Gastroesophageal sphincter (tissue), 4 donors: ENCODE data around the gene ABCC1. TPM values are rescaled to one million over a fixed set of nuclear protein-coding genes. Genes with fewer than 3 reads are reported as not detected.
A peak's percentile ranks its signal among the peaks of the same experiment; 100 is the strongest.

Source experiments
- ATAC-seq: fragments of 150-250 bp; one replicate; pipeline ENCODE4 v1.9.1; 2016; ENCODE audit warnings: mild to moderate bottlenecking, moderate library complexity
- H3K27ac ChIP-seq, 4 donors: fragments of 200-600 bp; sonication (generic) in 3 of 4; 1 replicate in 3 of 4; 2 replicates in 1 of 4; pipeline ENCODE4 v1.5.1; 2016 to 2019
- H3K27me3 ChIP-seq: fragments of 200-600 bp; sonication (generic); one replicate; pipeline ENCODE4 v1.5.1; 2019
- H3K36me3 ChIP-seq, 2 donors: fragments of 200-600 bp; sonication (generic); one replicate each; pipeline ENCODE4 v1.5.1; 2019; ENCODE audit warnings: control low read depth in 1 of 2
- H3K4me1 ChIP-seq, 3 donors: fragments of 200-600 bp; sonication (generic); 1 replicate in 2 of 3; 2 replicates in 1 of 3; pipeline ENCODE4 v1.5.1; 2016 to 2019; ENCODE audit warnings: control low read depth in 2 of 3
- H3K4me3 ChIP-seq, 2 donors: fragments of 200-600 bp; sonication (generic); one replicate each; pipeline ENCODE4 v1.5.1; 2019; ENCODE audit warnings: mild to moderate bottlenecking in 1 of 2, moderate library complexity in 1 of 2
- H3K9me3 ChIP-seq, 3 donors: fragments of 200-600 bp; sonication (generic); one replicate each; pipeline ENCODE4 v1.5.1; 2017 to 2019; ENCODE audit warnings: control low read depth in 2 of 3
- CTCF ChIP-seq, 4 experiments: fragments of 200-600 bp in 2 of 4; fragments of 450-650 bp in 2 of 4; sonication (generic) in 1 of 4; IDR thresholded peaks; one replicate each; pipeline ENCODE4 v1.5.1; 2017 to 2019; ENCODE audit warnings: antibody characterized with exemption in 4 of 4, mild to moderate bottlenecking in 2 of 4, moderate library complexity in 2 of 4
- EP300 ChIP-seq: sonication (generic); formaldehyde crosslinking; IDR thresholded peaks from one replicate; pipeline ENCODE4 v1.6.1; 2017; ENCODE audit warnings: antibody characterized with exemption, mild to moderate bottlenecking
- POLR2A ChIP-seq, 2 donors: fragments of 450-650 bp; IDR thresholded peaks; one replicate each; pipeline ENCODE4 v1.6.1; 2017; ENCODE audit warnings: antibody characterized with exemption in 2 of 2, mild to moderate bottlenecking in 2 of 2, moderate library complexity in 1 of 2
- POLR2AphosphoS5 ChIP-seq: sonication (generic); formaldehyde crosslinking; IDR thresholded peaks from one replicate; pipeline ENCODE4 v1.6.1; 2017; ENCODE audit warnings: antibody characterized with exemption
- WGBS, 2 donors: methylation state at CpG; one replicate each; pipeline ENCODE4 v1.1.5; 2018; ENCODE audit warnings: low coverage in 1 of 2; 5-methylcytosine and 5-hydroxymethylcytosine counted together
- total RNA-seq, 4 donors: library from RNA; depleted of rRNA; stranded (reverse); fragments of >200 nt; gene quantifications; one replicate each; pipeline ENCODE4 v1.1.0, GENCODE V29; 2016

Gene ABCC1
- total RNA-seq, 4 donors from 2014 or later: 50.8 to 122 (median 63.1) TPM

DNA sequence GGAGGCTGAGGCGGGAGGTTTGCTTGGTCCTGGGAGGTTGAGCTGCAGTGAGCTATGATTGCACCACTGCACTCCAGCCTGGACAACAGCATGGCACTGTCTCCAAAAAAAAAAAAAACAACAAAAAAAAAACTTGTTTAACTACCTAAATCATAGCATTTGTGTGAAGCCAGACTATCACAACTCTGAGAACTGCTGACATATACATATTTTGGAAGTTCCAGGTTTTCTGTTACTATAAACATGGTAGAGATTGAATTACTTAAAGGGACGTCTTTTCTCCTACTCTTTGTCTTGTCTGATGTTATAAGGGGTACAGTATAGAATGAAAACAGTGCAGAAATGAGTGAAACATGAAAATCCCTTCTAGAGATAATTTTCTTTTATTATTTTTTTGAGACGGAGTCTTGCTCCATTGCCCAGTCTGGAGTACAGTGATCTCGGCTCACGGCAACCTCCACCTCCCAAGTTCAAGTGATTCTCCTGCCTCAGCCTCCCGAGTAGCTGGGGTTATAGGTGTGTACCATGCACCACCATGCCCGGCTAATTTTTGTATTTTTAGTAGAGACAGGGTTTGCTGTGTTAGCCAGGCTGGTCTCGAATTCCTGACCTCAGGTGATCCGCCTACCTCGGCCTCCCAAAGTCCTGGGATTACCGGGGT, 18.4 kb downstream of the ABCC1 start:
- no peak overlapping the region for H3K4me3 ChIP-seq
- TF ChIP-seq POLR2A (IDR thresholded peaks at IDR 0.05) (no peak), CTCF (IDR thresholded peaks at IDR 0.05) (no peak), EP300 (no peak), POLR2AphosphoS5 (no peak)
- no peaks in the 10 kb centered on the region for H3K27me3 ChIP-seq
- peaks cover 0 to 4% (median 0%) of the 10 kb centered on the region in 3 donors for H3K9me3 ChIP-seq
- peaks cover 0 to 14% of the 10 kb centered on the region in 2 donors for H3K36me3 ChIP-seq
- H3K4me1 ChIP-seq: peaks cover 0 to 96% (median 30%) of the 10 kb centered on the region in 3 donors
- WGBS, 2 donors: 92% methylated on average over 8 to 11 of the region's 11 CpGs
- peak overlapping the region in 3 of 4 donors; percentile 63 to 77 (median 71) for H3K27ac ChIP-seq
- no peak for ATAC-seq

DNA sequence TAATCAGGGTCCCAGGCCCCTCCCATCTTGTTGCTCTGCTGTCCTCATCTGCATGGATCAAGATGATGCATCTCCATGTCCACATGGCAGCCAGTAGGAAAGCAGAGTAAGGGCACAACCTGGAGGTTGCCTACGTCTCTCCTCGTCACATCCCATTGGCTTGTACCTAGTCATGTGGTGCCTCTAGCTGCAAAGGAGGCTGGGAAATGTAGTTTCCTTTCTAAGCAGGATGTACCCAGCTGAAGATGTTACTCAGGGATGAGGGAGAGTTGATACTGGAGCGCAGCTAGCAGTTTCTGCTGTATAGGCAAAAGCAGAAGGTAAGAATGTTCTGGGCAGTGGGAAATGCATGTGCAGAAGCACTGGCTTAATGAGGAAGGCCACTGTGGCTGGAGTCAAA, 20.8 kb downstream of the ABCC1 start:
- Histone ChIP-seq H3K36me3 (peaks cover 0 to 14% of the 10 kb centered on the region in 2 donors), H3K27me3 (no peaks in the 10 kb centered on the region), H3K4me3 (no peak overlapping the region), H3K27ac (peak overlapping the region in 3 of 4 donors; percentile 85 to 91 (median 88)), H3K4me1 (peaks cover 8 to 96% (median 28%) of the 10 kb centered on the region in 3 donors), H3K9me3 (peaks cover 0 to 4% (median 0%) of the 10 kb centered on the region in 3 donors)
- 95 to 100% methylated on average over 2 to 3 of the region's 3 CpGs for WGBS, 2 donors
- TF ChIP-seq POLR2A (IDR thresholded peaks at IDR 0.05) (no peak), CTCF (IDR thresholded peaks at IDR 0.05) (no peak), EP300 (no peak), POLR2AphosphoS5 (no peak)
- ATAC-seq: no peak

DNA sequence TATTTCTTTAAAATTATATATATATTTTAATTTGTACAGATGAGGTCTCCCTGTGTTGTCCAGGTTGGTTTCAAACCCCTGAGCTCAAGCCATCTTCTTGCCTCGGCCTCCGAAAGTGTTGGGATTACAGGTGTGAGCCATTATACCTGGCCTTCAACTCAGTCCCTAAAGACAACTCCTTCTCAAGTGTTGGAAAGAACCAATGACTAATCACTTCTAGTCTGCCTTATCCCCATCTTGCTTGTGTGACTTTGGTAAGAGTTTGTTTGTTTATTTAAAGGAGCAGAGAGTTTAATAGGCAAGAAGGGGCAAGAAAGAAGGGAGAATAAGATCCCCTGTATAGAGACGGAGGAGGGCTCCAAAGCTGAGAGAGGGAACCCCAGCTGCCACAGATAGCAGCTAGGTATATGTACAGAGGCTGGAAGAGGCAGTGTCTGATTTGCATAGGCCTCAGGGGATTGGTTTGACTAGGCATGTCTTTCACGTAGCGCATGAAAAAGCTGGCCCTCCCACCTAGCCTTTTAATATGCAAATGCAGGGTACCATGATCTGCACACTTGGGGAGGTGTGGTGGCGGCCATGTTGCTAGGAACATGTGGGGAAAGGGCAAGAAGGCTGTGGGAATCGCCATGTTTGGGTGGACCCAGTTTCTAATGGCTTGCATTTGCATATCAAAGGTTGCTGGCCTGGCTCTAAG, 21.5 kb downstream of the ABCC1 start:
- TF ChIP-seq POLR2AphosphoS5: no peak
- no peak for TF ChIP-seq CTCF (IDR thresholded peaks at IDR 0.05)
- TF ChIP-seq POLR2A (IDR thresholded peaks at IDR 0.05): no peak
- no peak for TF ChIP-seq EP300
- ATAC-seq: no peak
- WGBS, 2 donors: 81 to 90% methylated on average over 5 to 7 of the region's 7 CpGs
- Histone ChIP-seq H3K27me3 (no peaks in the 10 kb centered on the region), H3K9me3 (peaks cover 0 to 4% (median 0%) of the 10 kb centered on the region in 3 donors), H3K4me1 (peaks cover 14 to 96% (median 27%) of the 10 kb centered on the region in 3 donors), H3K4me3 (no peak overlapping the region), H3K27ac (peak overlapping the region in 3 of 4 donors; percentile 85 to 91 (median 88)), H3K36me3 (peaks cover 0 to 14% of the 10 kb centered on the region in 2 donors)

- peak overlapping the region; percentile 85 to 94 (median 90) for H3K27ac ChIP-seq
- no peak overlapping the region for H3K4me3 ChIP-seq
Measured at GRCh38 chr16:15971440-15971815, 22.0 kb downstream of the ABCC1 start.

More at GRCh38 chr16:15971440-15971815, 22.0 kb downstream of the ABCC1 start:
- Histone ChIP-seq H3K9me3 (peaks cover 0 to 4% (median 0%) of the 10 kb centered on the region in 3 donors), H3K27me3 (no peaks in the 10 kb centered on the region), H3K4me1 (peaks cover 14 to 96% (median 28%) of the 10 kb centered on the region in 3 donors), H3K36me3 (peaks cover 0 to 14% of the 10 kb centered on the region in 2 donors)
- no peak for TF ChIP-seq POLR2AphosphoS5
- no peak for TF ChIP-seq POLR2A (IDR thresholded peaks at IDR 0.05)
- no peak for TF ChIP-seq CTCF (IDR thresholded peaks at IDR 0.05)
- TF ChIP-seq EP300: no peak
- WGBS, 2 donors: 83 to 84% methylated on average over 1 to 4 of the region's 9 CpGs
- ATAC-seq: no peak
